ENCODE results near the gene RABL6.
A peak's percentile ranks its signal among the peaks of the same experiment; 100 is the strongest.

Gene RABL6

DNA sequence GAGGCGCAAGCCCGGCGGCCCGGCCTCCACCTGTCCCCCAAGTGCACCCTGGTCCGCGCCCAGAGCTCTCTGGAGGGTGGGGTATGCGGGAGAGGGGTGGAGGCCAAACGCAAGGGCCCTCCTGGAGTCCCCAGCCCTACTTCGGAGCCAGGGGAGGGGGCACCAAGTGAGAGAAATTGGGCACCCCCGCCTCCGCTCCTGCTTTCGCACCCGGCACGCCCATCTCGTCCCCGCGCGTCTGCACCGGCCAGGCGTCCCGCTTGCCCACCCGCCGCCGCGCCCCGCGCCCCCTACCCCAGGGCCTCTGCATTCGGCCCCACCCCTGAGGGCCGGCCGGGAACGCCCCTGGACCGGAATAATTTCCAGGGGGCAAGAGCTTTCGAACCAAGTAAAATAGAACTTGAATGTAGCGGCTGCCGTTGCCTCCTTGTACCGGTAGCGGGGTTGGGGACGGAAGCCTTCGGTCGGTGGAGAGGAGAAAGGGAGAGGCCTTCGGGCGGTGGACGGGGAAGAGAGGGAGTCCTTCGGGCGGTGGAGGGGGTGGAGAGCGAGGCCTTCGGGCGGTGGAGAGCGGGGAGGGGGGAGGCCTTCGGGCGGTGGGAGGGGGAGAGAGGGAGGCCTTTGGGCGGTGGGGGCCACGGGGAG lies 40.8 kb downstream of the RABL6 start:
- DNase-seq (ENCODE audit: low read depth in 1 of 2, low spot score in 1 of 2), result peak; percentile 34 to 51
- peak overlapping the region; percentile 88 for H3K27ac ChIP-seq (replicated peaks)
- TF ChIP-seq SPI1 (IDR thresholded peaks at IDR 0.05; ENCODE audit: borderline replicate concordance, low read depth) (no peak), POLR2AphosphoS5 (IDR thresholded peaks at IDR 0.05; ENCODE audit: low read depth) (no peak), GABPA (IDR thresholded peaks at IDR 0.05; ENCODE audit: low read depth) (no peak)
- TF ChIP-seq, protein P1, sequence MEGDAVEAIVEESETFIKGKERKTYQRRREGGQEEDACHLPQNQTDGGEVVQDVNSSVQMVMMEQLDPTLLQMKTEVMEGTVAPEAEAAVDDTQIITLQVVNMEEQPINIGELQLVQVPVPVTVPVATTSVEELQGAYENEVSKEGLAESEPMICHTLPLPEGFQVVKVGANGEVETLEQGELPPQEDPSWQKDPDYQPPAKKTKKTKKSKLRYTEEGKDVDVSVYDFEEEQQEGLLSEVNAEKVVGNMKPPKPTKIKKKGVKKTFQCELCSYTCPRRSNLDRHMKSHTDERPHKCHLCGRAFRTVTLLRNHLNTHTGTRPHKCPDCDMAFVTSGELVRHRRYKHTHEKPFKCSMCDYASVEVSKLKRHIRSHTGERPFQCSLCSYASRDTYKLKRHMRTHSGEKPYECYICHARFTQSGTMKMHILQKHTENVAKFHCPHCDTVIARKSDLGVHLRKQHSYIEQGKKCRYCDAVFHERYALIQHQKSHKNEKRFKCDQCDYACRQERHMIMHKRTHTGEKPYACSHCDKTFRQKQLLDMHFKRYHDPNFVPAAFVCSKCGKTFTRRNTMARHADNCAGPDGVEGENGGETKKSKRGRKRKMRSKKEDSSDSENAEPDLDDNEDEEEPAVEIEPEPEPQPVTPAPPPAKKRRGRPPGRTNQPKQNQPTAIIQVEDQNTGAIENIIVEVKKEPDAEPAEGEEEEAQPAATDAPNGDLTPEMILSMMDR (IDR thresholded peaks at IDR 0.05; ENCODE audit: insufficient read depth, low read length), result no peak
- TF ChIP-seq, protein P2, sequence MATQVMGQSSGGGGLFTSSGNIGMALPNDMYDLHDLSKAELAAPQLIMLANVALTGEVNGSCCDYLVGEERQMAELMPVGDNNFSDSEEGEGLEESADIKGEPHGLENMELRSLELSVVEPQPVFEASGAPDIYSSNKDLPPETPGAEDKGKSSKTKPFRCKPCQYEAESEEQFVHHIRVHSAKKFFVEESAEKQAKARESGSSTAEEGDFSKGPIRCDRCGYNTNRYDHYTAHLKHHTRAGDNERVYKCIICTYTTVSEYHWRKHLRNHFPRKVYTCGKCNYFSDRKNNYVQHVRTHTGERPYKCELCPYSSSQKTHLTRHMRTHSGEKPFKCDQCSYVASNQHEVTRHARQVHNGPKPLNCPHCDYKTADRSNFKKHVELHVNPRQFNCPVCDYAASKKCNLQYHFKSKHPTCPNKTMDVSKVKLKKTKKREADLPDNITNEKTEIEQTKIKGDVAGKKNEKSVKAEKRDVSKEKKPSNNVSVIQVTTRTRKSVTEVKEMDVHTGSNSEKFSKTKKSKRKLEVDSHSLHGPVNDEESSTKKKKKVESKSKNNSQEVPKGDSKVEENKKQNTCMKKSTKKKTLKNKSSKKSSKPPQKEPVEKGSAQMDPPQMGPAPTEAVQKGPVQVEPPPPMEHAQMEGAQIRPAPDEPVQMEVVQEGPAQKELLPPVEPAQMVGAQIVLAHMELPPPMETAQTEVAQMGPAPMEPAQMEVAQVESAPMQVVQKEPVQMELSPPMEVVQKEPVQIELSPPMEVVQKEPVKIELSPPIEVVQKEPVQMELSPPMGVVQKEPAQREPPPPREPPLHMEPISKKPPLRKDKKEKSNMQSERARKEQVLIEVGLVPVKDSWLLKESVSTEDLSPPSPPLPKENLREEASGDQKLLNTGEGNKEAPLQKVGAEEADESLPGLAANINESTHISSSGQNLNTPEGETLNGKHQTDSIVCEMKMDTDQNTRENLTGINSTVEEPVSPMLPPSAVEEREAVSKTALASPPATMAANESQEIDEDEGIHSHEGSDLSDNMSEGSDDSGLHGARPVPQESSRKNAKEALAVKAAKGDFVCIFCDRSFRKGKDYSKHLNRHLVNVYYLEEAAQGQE (IDR thresholded peaks at IDR 0.05; ENCODE audit: insufficient replicate concordance, low read depth), result no peak

DNA sequence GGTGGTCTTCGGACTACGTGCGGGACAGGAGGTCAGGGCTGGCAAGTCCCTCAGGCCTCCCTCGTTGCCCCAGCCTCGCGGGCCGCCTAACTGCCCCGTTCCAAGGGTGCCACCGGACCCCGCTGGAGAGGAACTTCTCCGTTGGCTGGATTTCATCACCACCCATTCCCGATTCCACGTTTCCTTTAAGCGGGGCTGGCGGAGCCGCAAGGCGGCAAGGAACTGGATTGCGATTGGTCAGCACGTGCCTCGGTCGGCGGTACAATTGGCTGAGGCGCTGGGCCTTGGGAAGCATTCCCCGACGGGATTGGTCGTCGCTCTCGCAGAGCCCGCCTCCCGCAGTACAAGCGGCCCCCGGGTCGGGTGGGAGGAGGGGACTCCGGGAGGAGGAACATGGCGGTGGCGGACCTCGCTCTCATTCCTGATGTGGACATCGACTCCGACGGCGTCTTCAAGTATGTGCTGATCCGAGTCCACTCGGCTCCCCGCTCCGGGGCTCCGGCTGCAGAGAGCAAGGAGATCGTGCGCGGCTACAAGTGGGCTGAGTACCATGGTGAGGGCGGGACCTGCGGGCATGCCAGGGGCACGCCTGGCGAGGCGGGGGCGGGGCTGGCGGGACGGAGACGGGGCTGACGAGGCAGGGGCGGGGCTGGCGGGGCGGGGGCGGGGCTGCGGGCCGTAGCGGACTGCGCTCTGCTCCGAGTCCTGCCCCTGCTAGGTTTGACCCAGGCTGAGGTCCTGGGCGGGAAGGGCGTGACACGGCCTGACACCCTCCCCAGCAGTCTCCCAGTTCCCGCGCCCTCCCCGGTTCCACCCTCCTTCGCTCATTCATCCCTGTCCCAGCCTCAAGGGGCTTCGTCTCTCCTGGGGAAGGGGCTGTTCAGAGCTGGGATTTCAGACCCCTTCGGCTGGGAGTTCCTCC lies 41.6 kb downstream of the RABL6 start, which contains the start of gene PHPT1:
Gene PHPT1 (plus strand): TSS at position 372 of the 922 bp plus-strand sequence. CDS start 22 bp downstream, at position 394.
- peaks cover 3% of the 10 kb centered on the region for H3K27me3 ChIP-seq (ENCODE audit: insufficient read depth, poor library complexity, severe bottlenecking)
- H3K27ac ChIP-seq (replicated peaks), result peak within 1 kb of the TSS; percentile 88
- TF ChIP-seq POLR2AphosphoS5 (IDR thresholded peaks at IDR 0.05; ENCODE audit: low read depth) (peak; percentile 85), SPI1 (IDR thresholded peaks at IDR 0.05; ENCODE audit: borderline replicate concordance, low read depth) (peak; percentile 66; the same call in 1 of the 2 replicates)
- TF ChIP-seq, protein P1 (IDR thresholded peaks at IDR 0.05; ENCODE audit: insufficient read depth, low read length), result no peak

More for the DNA sequence above, 40.8 kb downstream of the RABL6 start:
- Histone ChIP-seq H3K4me3 (replicated peaks; ENCODE audit: insufficient read depth, low read length) (peak overlapping the region; percentile 93), H3K27me3 (ENCODE audit: insufficient read depth, poor library complexity, severe bottlenecking) (peaks cover 8% of the 10 kb centered on the region)

DNA sequence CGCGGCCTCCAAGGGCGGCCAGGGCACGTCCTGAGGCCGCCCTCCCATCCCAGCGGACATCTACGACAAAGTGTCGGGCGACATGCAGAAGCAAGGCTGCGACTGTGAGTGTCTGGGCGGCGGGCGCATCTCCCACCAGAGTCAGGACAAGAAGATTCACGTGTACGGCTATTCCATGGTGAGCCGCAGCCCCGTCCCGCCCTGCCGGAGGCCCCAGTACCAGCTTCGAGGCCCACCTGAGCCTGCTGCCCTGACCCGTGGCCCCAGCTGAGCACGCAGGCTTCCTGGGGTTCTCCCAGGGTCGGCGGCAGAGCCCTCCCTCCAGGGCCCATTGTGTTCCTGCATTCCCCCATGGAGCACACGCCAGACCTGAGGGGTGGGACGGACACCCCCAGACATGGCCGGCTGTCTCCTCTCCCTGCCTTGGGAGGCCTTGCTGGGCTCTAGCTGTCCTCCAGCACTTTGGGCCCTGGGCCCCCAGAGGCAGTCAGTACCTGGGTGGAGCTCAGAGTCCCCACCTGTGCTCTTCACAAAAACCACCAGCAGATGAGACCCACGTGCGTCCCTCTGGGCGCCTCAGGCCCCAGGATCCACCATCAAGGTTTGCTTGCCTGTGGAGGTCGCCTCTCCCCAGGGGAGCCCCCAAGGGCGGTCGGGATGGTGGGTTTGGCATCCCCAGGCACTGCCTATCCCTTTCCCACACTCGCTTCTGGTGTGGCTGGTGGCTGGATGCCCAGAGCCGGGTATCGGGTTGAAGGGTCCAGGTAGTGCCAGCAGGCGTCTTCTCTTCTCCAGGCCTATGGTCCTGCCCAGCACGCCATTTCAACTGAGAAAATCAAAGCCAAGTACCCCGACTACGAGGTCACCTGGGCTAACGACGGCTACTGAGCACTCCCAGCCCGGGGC lies 42.5 kb downstream of the RABL6 start:
- DNase-seq (ENCODE audit: low read depth in 1 of 2, low spot score in 1 of 2), result no peak
- Histone ChIP-seq H3K27me3 (ENCODE audit: insufficient read depth, poor library complexity, severe bottlenecking) (peaks cover 2% of the 10 kb centered on the region), H3K27ac (replicated peaks) (no peak overlapping the region), H3K4me3 (replicated peaks; ENCODE audit: insufficient read depth, low read length) (peak overlapping the region; percentile 93)
- no peak for TF ChIP-seq SPI1 (IDR thresholded peaks at IDR 0.05; ENCODE audit: borderline replicate concordance, low read depth)
- TF ChIP-seq, protein P2 (IDR thresholded peaks at IDR 0.05; ENCODE audit: insufficient replicate concordance, low read depth), result no peak
- TF ChIP-seq GABPA (IDR thresholded peaks at IDR 0.05; ENCODE audit: low read depth), result no peak
- TF ChIP-seq POLR2AphosphoS5 (IDR thresholded peaks at IDR 0.05; ENCODE audit: low read depth), result no peak
- TF ChIP-seq, protein P1 (IDR thresholded peaks at IDR 0.05; ENCODE audit: insufficient read depth, low read length), result no peak

More for the DNA sequence above, 41.6 kb downstream of the RABL6 start, which contains the start of gene PHPT1:
- H3K4me3 ChIP-seq (replicated peaks; ENCODE audit: insufficient read depth, low read length), result peak within 1 kb of the TSS; percentile 93
- DNase-seq (ENCODE audit: low read depth in 1 of 2, low spot score in 1 of 2), result peak; percentile 99
